Astrocyte (in vitro differentiated cells and primary cell): ENCODE data around the gene RFPL1. TPM values are rescaled to one million over a fixed set of nuclear protein-coding genes. Genes with fewer than 3 reads are reported as not detected.
A peak's percentile ranks its signal among the peaks of the same experiment; 100 is the strongest.

ENCODE experiments used
- DNase-seq: peaks from one replicate; pipeline ENCODE4 v3.0.0-alpha.2; 2010; ENCODE audit warnings: low read depth
- FAIRE-seq: peaks from 2 replicates; lab custom pipeline; 2011; peaks lifted over from hg19 to GRCh38; lab: Jason Lieb, UNC
- H2AFZ ChIP-seq: 2 replicates; pipeline ENCODE4 v1.6.0; 2012; ENCODE audit warnings: low read depth, low read length, inconsistent platforms
- H3K27ac ChIP-seq: 2 replicates; pipeline ENCODE4 v1.5.1; 2011; ENCODE audit warnings: low read depth, low read length, inconsistent platforms
- H3K27me3 ChIP-seq: 2 replicates; pipeline ENCODE4 v1.6.0; 2011; ENCODE audit warnings: low read length, inconsistent platforms; ENCODE audit not compliant: insufficient read depth
- H3K36me3 ChIP-seq: 2 replicates; pipeline ENCODE4 v1.5.1; 2011; ENCODE audit warnings: low read length, inconsistent platforms; ENCODE audit not compliant: insufficient read depth
- H3K4me1 ChIP-seq: 2 replicates; pipeline ENCODE4 v1.5.1; 2011; ENCODE audit warnings: low read length, inconsistent platforms; ENCODE audit not compliant: insufficient read depth
- H3K4me2 ChIP-seq: 2 replicates; pipeline ENCODE4 v1.6.0; 2012; ENCODE audit warnings: low read length, inconsistent platforms
- H3K4me3 ChIP-seq: 2 replicates; pipeline ENCODE4 v1.5.1; 2011; ENCODE audit warnings: low read depth, mild to moderate bottlenecking, low read length, inconsistent platforms; ENCODE audit not compliant: insufficient read depth
- H3K79me2 ChIP-seq: 2 replicates; pipeline ENCODE4 v1.6.0; 2012; ENCODE audit warnings: mild to moderate bottlenecking, low read length, inconsistent platforms; ENCODE audit not compliant: insufficient read depth
- H3K9ac ChIP-seq: 2 replicates; pipeline ENCODE4 v1.6.0; 2012; ENCODE audit warnings: mild to moderate bottlenecking, low read length, inconsistent platforms
- H3K9me3 ChIP-seq: 2 replicates; pipeline ENCODE4 v1.5.1; 2012; ENCODE audit warnings: low read depth, mild to moderate bottlenecking, low read length, inconsistent platforms; ENCODE audit not compliant: insufficient read depth
- H4K20me1 ChIP-seq: 2 replicates; pipeline ENCODE4 v1.6.0; 2012; ENCODE audit warnings: low read length, inconsistent platforms; ENCODE audit not compliant: insufficient read depth
- H3K27ac Mint-ChIP-seq: one replicate; pipeline ENCODE4 v1.8.0; 2021; ENCODE audit warnings: mild to moderate bottlenecking, mixed read lengths; ENCODE audit not compliant: unreplicated experiment
- H3K27me3 Mint-ChIP-seq: one replicate; pipeline ENCODE4 v1.8.0; 2021; ENCODE audit warnings: low read depth, mixed read lengths; ENCODE audit not compliant: unreplicated experiment
- H3K36me3 Mint-ChIP-seq: one replicate; pipeline ENCODE4 v1.8.0; 2021; ENCODE audit warnings: low read depth, mixed read lengths; ENCODE audit not compliant: unreplicated experiment
- H3K4me1 Mint-ChIP-seq: one replicate; pipeline ENCODE4 v1.8.0; 2021; ENCODE audit warnings: low read depth, mixed read lengths; ENCODE audit not compliant: unreplicated experiment
- H3K4me3 Mint-ChIP-seq: one replicate; pipeline ENCODE4 v1.8.0; 2021; ENCODE audit warnings: mild to moderate bottlenecking, moderate library complexity, mixed read lengths; ENCODE audit not compliant: unreplicated experiment
- H3K9me3 Mint-ChIP-seq: one replicate; pipeline ENCODE4 v1.8.0; 2021; ENCODE audit warnings: mild to moderate bottlenecking, mixed read lengths; ENCODE audit not compliant: unreplicated experiment
- CTCF ChIP-seq: IDR thresholded peaks from 2 replicates; pipeline ENCODE4 v1.5.1; 2011; ENCODE audit warnings: low read depth, mild to moderate bottlenecking, inconsistent platforms, low read length, moderate library complexity; ENCODE audit not compliant: insufficient read depth
- EZH2 ChIP-seq: IDR thresholded peaks from 2 replicates; pipeline ENCODE4 v1.6.1; 2012; ENCODE audit warnings: mild to moderate bottlenecking, low read length, inconsistent platforms; ENCODE audit not compliant: insufficient read depth
- total RNA-seq: library from RNA; stranded (reverse); gene quantifications from 2 replicates; pipeline ENCODE4 v1.2.1, GENCODE V29; 2021

RFPL1 gene
- total RNA-seq, 1 donor from 2014 or later: not detected

GRCh38 chr22:29456211-29456671, 17.9 kb downstream of the RFPL1 start:
- no peak overlapping the region for H2AFZ ChIP-seq
- FAIRE-seq (no peak), DNase-seq (peak; percentile 83)
- Mint-ChIP-seq H3K9me3 (no peaks in the 10 kb centered on the region), H3K4me3 (no peak overlapping the region), H3K4me1 (peaks cover 9% of the 10 kb centered on the region), H3K27ac (peak overlapping the region; percentile 98), H3K36me3 (no peaks in the 10 kb centered on the region), H3K27me3 (no peaks in the 10 kb centered on the region)
- H3K4me1 ChIP-seq: peaks cover 10% of the 10 kb centered on the region
- peak overlapping the region; percentile 85 for H3K27ac ChIP-seq
- H3K4me2 ChIP-seq: peak overlapping the region; percentile 65
- H3K27me3 ChIP-seq: no peaks in the 10 kb centered on the region
- H4K20me1 ChIP-seq: no peaks in the 10 kb centered on the region
- no peak for TF ChIP-seq EZH2
- no peak for TF ChIP-seq CTCF
- no peaks in the 10 kb centered on the region for H3K9me3 ChIP-seq
- H3K36me3 ChIP-seq: no peaks in the 10 kb centered on the region
- H3K9ac ChIP-seq: peak overlapping the region; percentile 70
- H3K79me2 ChIP-seq: no peaks in the 10 kb centered on the region
- no peak overlapping the region for H3K4me3 ChIP-seq

- H3K27ac Mint-ChIP-seq: peak overlapping the region; percentile 34
- TF ChIP-seq EZH2 (no peak), CTCF (no peak)
- no peaks in the 10 kb centered on the region for H3K36me3 ChIP-seq
- no peaks in the 10 kb centered on the region for H3K27me3 Mint-ChIP-seq
- no peak for FAIRE-seq
- H3K36me3 Mint-ChIP-seq: no peaks in the 10 kb centered on the region
- no peaks in the 10 kb centered on the region for H4K20me1 ChIP-seq
- H3K4me3 ChIP-seq: no peak overlapping the region
- no peak overlapping the region for H3K27ac ChIP-seq
- no peaks in the 10 kb centered on the region for H3K79me2 ChIP-seq
- H3K4me2 ChIP-seq: no peak overlapping the region
- H3K4me1 Mint-ChIP-seq: peaks cover 9% of the 10 kb centered on the region
- no peaks in the 10 kb centered on the region for H3K9me3 ChIP-seq
- H3K27me3 ChIP-seq: no peaks in the 10 kb centered on the region
- no peak overlapping the region for H3K4me3 Mint-ChIP-seq
- no peak overlapping the region for H2AFZ ChIP-seq
- no peaks in the 10 kb centered on the region for H3K9me3 Mint-ChIP-seq
- peaks cover 10% of the 10 kb centered on the region for H3K4me1 ChIP-seq
- peak; percentile 31 for DNase-seq
- H3K9ac ChIP-seq: no peak overlapping the region
Observed at GRCh38 chr22:29457730-29458129, 19.3 kb downstream of the RFPL1 start.

- peaks cover 9% of the 10 kb centered on the region for H3K4me1 Mint-ChIP-seq
- Histone ChIP-seq H4K20me1 (no peaks in the 10 kb centered on the region), H3K4me2 (no peak overlapping the region), H2AFZ (no peak overlapping the region), H3K4me1 (peaks cover 10% of the 10 kb centered on the region), H3K27me3 (no peaks in the 10 kb centered on the region), H3K9ac (no peak overlapping the region), H3K4me3 (no peak overlapping the region), H3K79me2 (no peaks in the 10 kb centered on the region), H3K36me3 (no peaks in the 10 kb centered on the region), H3K9me3 (no peaks in the 10 kb centered on the region), H3K27ac (no peak overlapping the region)
- FAIRE-seq (no peak), DNase-seq (no peak)
- no peak overlapping the region for H3K4me3 Mint-ChIP-seq
- H3K36me3 Mint-ChIP-seq: no peaks in the 10 kb centered on the region
- H3K27me3 Mint-ChIP-seq: no peaks in the 10 kb centered on the region
- TF ChIP-seq EZH2: no peak
- no peak for TF ChIP-seq CTCF
- H3K27ac Mint-ChIP-seq: no peak overlapping the region
- no peaks in the 10 kb centered on the region for H3K9me3 Mint-ChIP-seq
Observed at GRCh38 chr22:29458551-29458950, 20.2 kb downstream of the RFPL1 start.
